ENCODE data around the gene CALML3.

The CALML3 gene

GRCh38 chr10:5509691-5510090 is 15.1 kb upstream of the CALML3 start:
- TF ChIP-seq GATA3 (IDR thresholded peaks at IDR 0.05; ENCODE audit: low read depth, low read length): no peak
- no peak for TF ChIP-seq GATA2 (IDR thresholded peaks at IDR 0.05; ENCODE audit: low read depth, low read length)

DNA sequence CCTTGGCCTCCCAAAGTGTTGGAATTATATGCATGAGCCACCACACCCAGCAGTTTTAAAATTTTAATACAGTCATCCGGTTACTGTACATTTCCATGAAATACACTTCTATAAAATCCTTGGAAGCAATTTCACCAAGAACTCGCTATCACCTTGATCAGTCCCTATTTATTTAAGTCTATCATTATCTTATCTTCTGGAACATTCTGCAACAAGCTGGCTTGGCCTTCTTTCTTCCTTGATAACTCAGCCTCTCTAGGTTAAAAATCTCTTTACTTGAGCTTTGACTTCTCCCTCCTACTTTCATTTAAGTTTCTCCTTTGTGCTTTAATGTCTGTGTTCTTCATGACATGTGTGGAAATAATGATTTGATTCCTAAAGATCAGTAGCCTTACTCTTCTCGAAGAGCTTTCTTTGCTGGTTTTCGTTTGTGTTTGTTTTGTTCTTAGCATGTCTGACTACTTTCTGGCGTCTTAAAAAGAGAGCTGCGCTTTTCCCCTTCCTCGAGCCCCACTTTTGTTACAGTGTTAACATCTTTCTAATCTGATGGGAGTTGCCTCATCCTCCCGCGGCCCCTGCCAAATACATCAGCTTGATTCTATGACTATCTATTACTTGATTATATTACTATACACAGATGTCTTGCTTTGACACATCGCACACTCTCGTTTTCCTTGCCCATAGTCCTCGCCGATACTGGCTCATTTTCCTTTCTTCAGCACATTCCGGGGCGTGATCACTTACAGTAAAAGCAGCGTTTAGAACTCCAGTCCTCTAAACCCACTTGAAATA is 14.3 kb upstream of the CALML3 start:
- TF ChIP-seq GATA3 (IDR thresholded peaks at IDR 0.05; ENCODE audit: low read depth, low read length) (no peak), GATA2 (IDR thresholded peaks at IDR 0.05; ENCODE audit: low read depth, low read length) (no peak)

- TF ChIP-seq GATA2 (IDR thresholded peaks at IDR 0.05; ENCODE audit: low read depth, low read length) (no peak), GATA3 (IDR thresholded peaks at IDR 0.05; ENCODE audit: low read depth, low read length) (no peak)
Measured at GRCh38 chr10:5511231-5511884, 13.4 kb upstream of the CALML3 start.

DNA sequence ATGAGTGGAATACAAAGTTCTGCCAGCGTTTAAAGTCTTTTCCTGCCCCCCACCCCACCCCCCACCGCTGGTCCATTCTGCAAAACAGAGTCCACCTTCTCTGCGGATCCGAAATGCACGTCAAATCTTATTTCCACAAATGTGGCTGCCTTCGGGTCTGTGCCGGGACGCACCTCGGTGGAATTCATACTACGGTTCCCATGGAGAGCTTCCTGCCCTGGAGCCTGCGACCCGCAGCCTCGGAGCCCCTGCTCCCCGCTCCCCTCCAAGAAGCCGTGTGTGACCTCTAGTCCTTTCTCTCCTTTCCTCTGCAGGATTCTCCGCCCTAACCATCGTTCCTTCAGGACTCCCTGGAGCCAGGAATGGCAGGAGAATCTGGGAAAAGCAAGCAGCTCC is 12.9 kb upstream of the CALML3 start:
- TF ChIP-seq GATA2 (IDR thresholded peaks at IDR 0.05; ENCODE audit: low read depth, low read length) (no peak), GATA3 (IDR thresholded peaks at IDR 0.05; ENCODE audit: low read depth, low read length) (no peak)

- no peak for TF ChIP-seq GATA2 (IDR thresholded peaks at IDR 0.05; ENCODE audit: low read depth, low read length)
- TF ChIP-seq GATA3 (IDR thresholded peaks at IDR 0.05; ENCODE audit: low read depth, low read length): no peak
Measured at GRCh38 chr10:5512331-5512730, 12.4 kb upstream of the CALML3 start.

DNA sequence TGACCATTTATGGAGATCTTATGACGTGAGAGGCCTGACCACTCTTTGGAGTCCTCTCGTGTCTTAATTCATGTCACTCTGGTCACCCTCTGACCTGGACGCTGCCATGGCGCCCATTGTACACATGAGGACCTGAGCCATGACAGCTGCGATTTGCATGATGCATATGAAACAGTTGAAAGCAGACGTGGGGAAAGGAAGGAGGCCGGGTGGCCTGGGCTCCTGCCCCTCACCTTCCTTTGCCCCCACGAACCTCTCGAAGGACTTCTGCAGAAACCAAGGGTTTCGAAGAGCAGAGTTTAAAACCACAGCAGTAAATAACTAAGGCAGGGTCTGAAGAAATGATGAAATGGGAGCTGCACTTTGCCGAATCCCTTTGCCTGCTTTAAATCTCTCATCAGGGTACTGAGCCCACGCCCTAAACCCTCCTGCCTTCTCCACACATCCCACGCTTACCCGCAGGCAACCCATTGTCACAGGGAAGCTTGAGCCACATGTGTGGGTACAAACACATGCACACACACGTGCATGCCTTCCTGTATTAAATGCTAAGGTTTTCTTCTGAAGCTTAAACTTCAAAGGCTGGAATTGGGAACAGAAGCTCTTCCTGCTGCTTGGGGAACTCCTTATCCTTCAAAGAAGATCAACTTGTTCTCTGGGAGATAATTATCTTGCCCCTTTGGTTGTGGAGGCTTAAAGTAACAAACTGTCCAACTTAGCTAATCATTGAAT is 11.7 kb upstream of the CALML3 start:
- no peak for TF ChIP-seq GATA3 (IDR thresholded peaks at IDR 0.05; ENCODE audit: low read depth, low read length)
- TF ChIP-seq GATA2 (IDR thresholded peaks at IDR 0.05; ENCODE audit: low read depth, low read length): no peak

DNA sequence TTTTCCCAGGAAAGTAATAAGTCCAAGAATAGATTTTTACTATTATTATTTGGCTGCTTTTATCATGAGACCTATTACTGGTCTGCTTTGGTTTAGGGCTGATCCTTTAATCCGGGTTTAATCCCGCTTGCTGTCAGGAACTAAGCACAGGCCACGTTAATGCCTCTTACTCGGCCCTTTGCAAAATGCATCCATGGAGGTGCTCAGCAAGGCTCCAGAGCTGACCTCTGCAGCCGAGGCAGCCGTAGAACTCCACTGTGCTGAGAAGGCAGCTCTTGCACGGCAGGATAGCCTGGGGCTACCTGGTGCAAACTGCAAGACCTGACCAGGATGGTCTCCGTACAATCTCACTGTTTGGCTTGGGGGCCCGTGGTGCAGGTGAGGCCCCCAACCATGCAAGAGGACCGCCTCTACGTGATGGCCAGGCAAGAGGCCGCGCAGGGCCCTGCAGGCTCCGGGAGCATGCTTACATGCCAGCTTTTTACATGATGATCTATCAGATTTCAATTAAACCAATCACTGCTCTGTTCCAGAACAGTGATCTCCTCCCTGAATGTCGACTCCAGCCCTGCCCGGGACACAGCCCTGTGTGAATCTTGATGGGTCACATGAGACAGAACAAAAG is 10.4 kb upstream of the CALML3 start:
- no peak for TF ChIP-seq GATA3 (IDR thresholded peaks at IDR 0.05; ENCODE audit: low read depth, low read length)
- no peak for TF ChIP-seq GATA2 (IDR thresholded peaks at IDR 0.05; ENCODE audit: low read depth, low read length)

- TF ChIP-seq GATA3 (IDR thresholded peaks at IDR 0.05; ENCODE audit: low read depth, low read length) (no peak), GATA2 (IDR thresholded peaks at IDR 0.05; ENCODE audit: low read depth, low read length) (no peak)
Measured at GRCh38 chr10:5515948-5516761, 8.6 kb upstream of the CALML3 start.

GRCh38 chr10:5517546-5517945 is 7.2 kb upstream of the CALML3 start:
- no peak for TF ChIP-seq GATA3 (IDR thresholded peaks at IDR 0.05; ENCODE audit: low read depth, low read length)
- TF ChIP-seq GATA2 (IDR thresholded peaks at IDR 0.05; ENCODE audit: low read depth, low read length): no peak

DNA sequence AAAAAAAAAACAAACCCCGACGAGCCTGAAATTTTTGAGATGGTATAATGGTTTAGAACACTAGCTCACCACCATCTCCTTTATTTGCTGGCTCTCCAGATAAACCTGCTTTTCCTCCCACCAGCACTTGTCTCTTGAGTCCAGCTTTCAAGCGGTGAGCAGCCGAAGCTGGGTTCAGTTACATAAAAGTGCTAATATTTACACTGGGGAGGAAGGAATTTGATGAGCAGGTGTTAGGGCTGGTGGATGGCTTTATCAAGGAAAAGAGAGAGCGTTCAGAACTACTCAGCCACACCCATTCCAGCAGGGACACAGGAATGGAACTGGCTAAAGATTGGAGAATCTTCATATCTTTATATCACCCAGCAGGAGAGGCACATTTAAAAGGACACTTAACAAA is 6.6 kb upstream of the CALML3 start:
- no peak for TF ChIP-seq GATA3 (IDR thresholded peaks at IDR 0.05; ENCODE audit: low read depth, low read length)
- no peak for TF ChIP-seq GATA2 (IDR thresholded peaks at IDR 0.05; ENCODE audit: low read depth, low read length)

DNA sequence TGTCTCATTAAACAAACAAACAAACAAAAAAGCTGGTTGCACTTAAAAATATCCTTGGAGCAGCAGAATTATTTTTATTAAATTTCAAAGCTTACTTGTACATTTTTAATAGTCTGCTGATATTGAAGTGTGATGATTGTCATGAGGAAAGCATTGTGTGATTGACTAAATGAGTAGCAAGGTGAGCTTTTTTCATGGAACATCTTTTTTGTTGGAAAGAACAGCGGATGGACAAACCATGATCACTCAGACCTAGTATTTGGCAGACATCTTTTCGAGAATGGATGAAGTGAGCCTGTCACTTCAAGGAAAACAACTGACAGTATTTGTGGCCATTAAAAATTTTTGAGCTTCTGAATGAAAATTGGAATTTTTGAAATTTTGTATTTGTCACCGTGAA is 5.7 kb upstream of the CALML3 start:
- TF ChIP-seq GATA2 (IDR thresholded peaks at IDR 0.05; ENCODE audit: low read depth, low read length) (no peak), GATA3 (IDR thresholded peaks at IDR 0.05; ENCODE audit: low read depth, low read length) (no peak)

DNA sequence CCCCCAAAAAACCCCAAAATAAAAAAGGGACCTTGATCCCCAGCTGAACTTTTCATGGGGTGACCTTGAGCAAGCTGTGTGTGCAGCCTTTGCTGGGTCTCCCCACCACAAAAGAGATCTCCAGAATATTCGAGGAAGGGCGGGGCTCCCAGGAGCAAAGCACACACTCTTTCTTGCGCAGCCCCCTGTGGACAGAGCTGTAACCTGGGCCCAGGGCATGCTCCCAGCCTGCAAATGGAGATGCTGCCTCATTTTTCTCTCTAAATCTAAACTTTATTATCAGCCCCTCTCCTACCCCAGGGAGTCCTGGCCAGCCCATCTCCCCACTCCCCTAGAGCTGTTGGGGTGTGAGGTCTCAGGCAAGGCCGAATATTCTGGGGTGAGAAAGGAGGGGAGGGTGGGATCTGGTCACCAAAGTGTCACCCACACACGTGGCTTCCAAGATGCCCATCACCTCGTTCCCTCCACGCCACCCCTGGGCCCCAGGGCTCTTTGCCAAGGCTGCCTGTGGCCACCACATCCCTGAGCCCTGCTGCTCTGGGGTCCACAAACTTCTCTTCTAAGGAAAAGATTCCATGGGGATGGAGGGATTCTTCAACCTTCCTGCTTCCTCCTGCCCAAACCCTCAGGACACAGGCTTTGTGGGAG is 1.7 kb upstream of the CALML3 start:
- TF ChIP-seq GATA3 (IDR thresholded peaks at IDR 0.05; ENCODE audit: low read depth, low read length) (no peak), GATA2 (IDR thresholded peaks at IDR 0.05; ENCODE audit: low read depth, low read length) (no peak)

Data from SH-SY5Y (cell line).